ENCODE data around the gene MAPK8.

DNA sequence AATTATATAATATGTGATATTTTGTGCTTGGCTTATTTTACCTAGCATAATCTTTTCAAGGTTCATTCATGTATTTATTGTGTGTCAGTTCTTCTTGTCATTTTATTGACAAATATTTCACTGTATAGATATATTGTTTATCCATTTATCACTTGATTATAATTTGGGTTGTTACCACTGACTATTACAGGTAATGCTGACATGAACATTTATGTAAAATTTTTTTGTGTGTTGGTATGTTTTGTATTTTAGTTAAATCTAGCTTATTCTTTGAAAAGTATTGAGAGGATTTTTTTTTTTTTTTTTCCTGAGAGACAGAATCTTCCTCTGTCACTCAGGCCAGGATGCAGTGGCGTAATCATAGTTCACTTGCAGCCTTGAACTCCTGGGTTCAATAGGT is 107.7 kb downstream of the MAPK8 start:
- TF ChIP-seq, protein P1, sequence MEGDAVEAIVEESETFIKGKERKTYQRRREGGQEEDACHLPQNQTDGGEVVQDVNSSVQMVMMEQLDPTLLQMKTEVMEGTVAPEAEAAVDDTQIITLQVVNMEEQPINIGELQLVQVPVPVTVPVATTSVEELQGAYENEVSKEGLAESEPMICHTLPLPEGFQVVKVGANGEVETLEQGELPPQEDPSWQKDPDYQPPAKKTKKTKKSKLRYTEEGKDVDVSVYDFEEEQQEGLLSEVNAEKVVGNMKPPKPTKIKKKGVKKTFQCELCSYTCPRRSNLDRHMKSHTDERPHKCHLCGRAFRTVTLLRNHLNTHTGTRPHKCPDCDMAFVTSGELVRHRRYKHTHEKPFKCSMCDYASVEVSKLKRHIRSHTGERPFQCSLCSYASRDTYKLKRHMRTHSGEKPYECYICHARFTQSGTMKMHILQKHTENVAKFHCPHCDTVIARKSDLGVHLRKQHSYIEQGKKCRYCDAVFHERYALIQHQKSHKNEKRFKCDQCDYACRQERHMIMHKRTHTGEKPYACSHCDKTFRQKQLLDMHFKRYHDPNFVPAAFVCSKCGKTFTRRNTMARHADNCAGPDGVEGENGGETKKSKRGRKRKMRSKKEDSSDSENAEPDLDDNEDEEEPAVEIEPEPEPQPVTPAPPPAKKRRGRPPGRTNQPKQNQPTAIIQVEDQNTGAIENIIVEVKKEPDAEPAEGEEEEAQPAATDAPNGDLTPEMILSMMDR (IDR thresholded peaks at IDR 0.05) = no peak
- TF ChIP-seq POLR2A (IDR thresholded peaks at IDR 0.05) = no peak

All from transverse colon (tissue), 3 donors.